MCF 10A (cell line): ENCODE data around the gene NINJ2. TPM values are rescaled to one million over a fixed set of nuclear protein-coding genes. Genes with fewer than 3 reads are reported as not detected.

Source experiments
- BruUV-seq: library from RNA; stranded (reverse); fragments of 400-500 nt; replicated peaks from 2 replicates; lab custom pipeline; 2021; lab: Mats Ljungman, UMichigan
- CTCF ChIA-PET: fragments of 300-600 bp; sonication (Branson Sonifier 250); formaldehyde crosslinking; extraction: SDS; loops from one replicate; lab custom pipeline; 2021; ENCODE audit warnings: antibody characterized with exemption, inconsistent platforms; lab: Yijun Ruan, JAX
- POLR2A ChIA-PET: fragments of 300-600, 350-650 bp; sonication (Branson Sonifier 250); formaldehyde crosslinking; extraction: SDS; loops from one replicate; lab custom pipeline; 2020; ENCODE audit warnings: antibody characterized with exemption, inconsistent platforms; lab: Yijun Ruan, JAX
- DNase-seq: peaks from one replicate; pipeline ENCODE4 v3.0.0-alpha.2; 2018; ENCODE audit not compliant: unreplicated experiment
- H3K27ac Mint-ChIP-seq: one replicate; pipeline ENCODE4 v1.8.0; 2022; ENCODE audit warnings: mild to moderate bottlenecking, low read depth, mixed read lengths; ENCODE audit not compliant: unreplicated experiment
- H3K27me3 Mint-ChIP-seq: one replicate; pipeline ENCODE4 v1.8.0; 2022; ENCODE audit warnings: mixed read lengths; ENCODE audit not compliant: insufficient read depth, unreplicated experiment
- H3K36me3 Mint-ChIP-seq: one replicate; pipeline ENCODE4 v1.8.0; 2022; ENCODE audit warnings: mild to moderate bottlenecking, moderate library complexity, mixed read lengths; ENCODE audit not compliant: insufficient read depth, unreplicated experiment
- H3K4me1 Mint-ChIP-seq: one replicate; pipeline ENCODE4 v1.8.0; 2022; ENCODE audit warnings: mixed read lengths; ENCODE audit not compliant: insufficient read depth, unreplicated experiment
- H3K4me3 Mint-ChIP-seq: one replicate; pipeline ENCODE4 v1.8.0; 2022; ENCODE audit warnings: mild to moderate bottlenecking, moderate library complexity, mixed read lengths; ENCODE audit not compliant: unreplicated experiment
- H3K9me3 Mint-ChIP-seq: one replicate; pipeline ENCODE4 v1.8.0; 2022; ENCODE audit warnings: mixed read lengths; ENCODE audit not compliant: unreplicated experiment
- CTCF ChIP-seq: fragments of 200-600 bp; IDR thresholded peaks from one replicate; pipeline ENCODE4 v1.8.0; 2022; ENCODE audit warnings: antibody characterized with exemption, mild to moderate bottlenecking; ENCODE audit not compliant: unreplicated experiment
- intact Hi-C: fragments of 100-400 bp; cut with micrococcal nuclease; formaldehyde crosslinking; loops from 2 replicates; pipeline ENCODE4 v1.14.1; 2022
- total RNA-seq: library from RNA; stranded (reverse); gene quantifications from 2 replicates; pipeline ENCODE4 v1.2.3, GENCODE V29; 2022

The NINJ2 gene
- total RNA-seq, 1 experiment from 2014 or later, result not detected

DNA sequence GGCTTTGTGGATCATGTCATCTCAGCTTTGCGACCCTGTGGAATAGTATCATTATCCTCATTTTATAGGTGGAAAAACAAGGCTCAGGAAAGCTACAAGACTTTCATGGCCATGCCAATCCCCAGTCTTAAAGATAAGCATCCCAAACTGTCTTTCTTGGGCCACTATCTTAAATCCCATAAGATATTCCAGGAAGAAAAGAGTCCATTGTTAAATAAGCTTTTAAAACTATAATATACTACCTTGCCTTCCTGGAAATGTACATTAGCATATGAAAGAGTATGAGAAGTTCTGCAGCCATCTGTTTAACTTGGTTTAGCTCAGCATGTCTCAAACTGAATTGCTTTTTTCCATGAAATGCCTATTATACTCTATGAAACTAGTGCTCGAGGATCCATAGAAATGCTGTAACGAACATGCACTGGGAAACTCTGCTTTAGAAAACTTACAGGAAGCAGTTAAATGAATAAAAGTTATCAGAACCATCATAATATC, 126.4 kb downstream of the NINJ2 start:
- ChIA-PET POLR2A (interaction anchor here (0.6 to 2.1 kb wide), 5 partner anchors 11 to 74 kb away, joined by 3 to 5 read pairs (median 4); no protein-coding TSS in a partner anchor), CTCF (interaction anchor here (0.6 to 10.2 kb wide), 8 partner anchors 8 to 278 kb away, joined by 3 to 81 read pairs (median 6); no protein-coding TSS in a partner anchor)
- no peak for TF ChIP-seq CTCF
- no peaks in the 10 kb centered on the region for H3K27me3 Mint-ChIP-seq
- no TSS peak for BruUV-seq
- intact Hi-C loops, result no loop called here
- H3K36me3 Mint-ChIP-seq, result no peaks in the 10 kb centered on the region
- peaks cover 13% of the 10 kb centered on the region for H3K4me1 Mint-ChIP-seq
- DNase-seq, result no peak
- no peak overlapping the region for H3K27ac Mint-ChIP-seq
- H3K4me3 Mint-ChIP-seq, result no peak overlapping the region
- no peaks in the 10 kb centered on the region for H3K9me3 Mint-ChIP-seq

GRCh38 chr12:535396-535795, 127.8 kb downstream of the NINJ2 start:
- no peak overlapping the region for H3K27ac Mint-ChIP-seq
- ChIA-PET POLR2A (no interaction called here), CTCF (interaction anchor here (0.8 to 10.2 kb wide), 8 partner anchors 10 to 93 kb away, joined by 3 to 81 read pairs (median 4); no protein-coding TSS in a partner anchor)
- DNase-seq, result no peak
- intact Hi-C loops, result no loop called here
- H3K4me1 Mint-ChIP-seq, result peaks cover 19% of the 10 kb centered on the region
- H3K36me3 Mint-ChIP-seq, result no peaks in the 10 kb centered on the region
- no peaks in the 10 kb centered on the region for H3K9me3 Mint-ChIP-seq
- BruUV-seq, result no TSS peak
- H3K4me3 Mint-ChIP-seq, result no peak overlapping the region
- no peak for TF ChIP-seq CTCF
- H3K27me3 Mint-ChIP-seq, result no peaks in the 10 kb centered on the region

GRCh38 chr12:534216-534615, 129.0 kb downstream of the NINJ2 start:
- ChIA-PET POLR2A (no interaction called here), CTCF (interaction anchor here (0.6 to 10.2 kb wide), 2 partner anchors 13 to 31 kb away, joined by 3 to 81 read pairs; no protein-coding TSS in a partner anchor)
- Mint-ChIP-seq H3K9me3 (no peaks in the 10 kb centered on the region), H3K36me3 (no peaks in the 10 kb centered on the region), H3K27me3 (no peaks in the 10 kb centered on the region), H3K27ac (no peak overlapping the region), H3K4me1 (peaks cover 21% of the 10 kb centered on the region), H3K4me3 (no peak overlapping the region)
- no TSS peak for BruUV-seq
- no peak for DNase-seq
- no peak for TF ChIP-seq CTCF
- intact Hi-C loops, result no loop called here

GRCh38 chr12:533718-534117, 129.5 kb downstream of the NINJ2 start:
- H3K27ac Mint-ChIP-seq, result no peak overlapping the region
- no TSS peak for BruUV-seq
- DNase-seq, result no peak
- no peaks in the 10 kb centered on the region for H3K36me3 Mint-ChIP-seq
- H3K4me3 Mint-ChIP-seq, result no peak overlapping the region
- no peak for TF ChIP-seq CTCF
- CTCF ChIA-PET, result interaction anchor here (0.6 to 10.2 kb wide), 7 partner anchors 14 to 1100 kb away, joined by 3 to 81 read pairs (median 6); no protein-coding TSS in a partner anchor
- intact Hi-C loops, result no loop called here
- no peaks in the 10 kb centered on the region for H3K9me3 Mint-ChIP-seq
- H3K4me1 Mint-ChIP-seq, result peaks cover 16% of the 10 kb centered on the region
- H3K27me3 Mint-ChIP-seq, result no peaks in the 10 kb centered on the region
- POLR2A ChIA-PET, result interaction anchor here (0.6 to 2.1 kb wide), 6 partner anchors 13 to 278 kb away, joined by 3 to 26 read pairs (median 4); no protein-coding TSS in a partner anchor
